ENCODE data around the gene GTF2IRD2.
"Not testable (repeated sequence)": the region's sequence is repeated elsewhere in the genome, so short reads cannot be mapped to it uniquely, and the experiment has no call there.

GRCh38 chr7:74889518-74890129 is 38.2 kb upstream of the GTF2IRD2 start:
- not testable (repeated sequence) for TF ChIP-seq CTCF, EP300 (IDR thresholded peaks at IDR 0.05)

All from sigmoid colon (tissue), 4 donors.